ENCODE measurements around the gene CAMTA1. TPM values are rescaled to one million over a fixed set of nuclear protein-coding genes. Genes with fewer than 3 reads are reported as not detected.

CAMTA1 gene
- polyA plus RNA-seq, 1 of the 3 experiments (the other 2 are of a cell fraction): 63.1 TPM

GRCh38 chr1:6880951-6881690, 95.9 kb downstream of the CAMTA1 start:
- peaks cover 0 to 3% of the 10 kb centered on the region in 2 experiments for H3K36me3 ChIP-seq (replicated peaks in 1 of 2; ENCODE audit: control insufficient read depth in 1 of 2, insufficient read depth in 2 of 2, low read length in 1 of 2)
- H3K9ac ChIP-seq: no peak overlapping the region
- no peaks in the 10 kb centered on the region for H3K9me3 ChIP-seq
- H3K27ac ChIP-seq (ENCODE audit: low read depth in 2 of 2, low read length in 1 of 2): no peak overlapping the region
- no peak overlapping the region for H3K4me3 ChIP-seq (ENCODE audit: low read depth in 2 of 2, low read length in 1 of 2)
- H3K79me2 ChIP-seq (ENCODE audit: insufficient read depth): no peaks in the 10 kb centered on the region
- 98% methylated on average over 12 of the region's 12 CpGs for WGBS (ENCODE audit: low lambda C conversion rate)
- DNase-seq: no peak
- H3K4me1 ChIP-seq (ENCODE audit: control insufficient read depth in 1 of 2, insufficient read depth in 2 of 2, low read depth in 1 of 2, low read length in 1 of 2): no peaks in the 10 kb centered on the region; a peak in 1 of 4 replicates
- H3F3A ChIP-seq (replicated peaks; ENCODE audit: insufficient read depth): no peaks in the 10 kb centered on the region
- no peak overlapping the region for H3K4me2 ChIP-seq
- TF ChIP-seq ZBTB33 (IDR thresholded peaks at IDR 0.05; ENCODE audit: borderline replicate concordance, low read depth) (no peak), NFIC (IDR thresholded peaks at IDR 0.05; ENCODE audit: borderline replicate concordance) (no peak), MAX (IDR thresholded peaks at IDR 0.05; ENCODE audit: low read depth) (no peak)
- H3K9me2 ChIP-seq: no peaks in the 10 kb centered on the region
- H2AFZ ChIP-seq (ENCODE audit: low read depth): no peak overlapping the region
- ChIA-PET CTCF (interaction anchor here (0.6 to 1.8 kb wide), 6 partner anchors 8 to 162 kb away, joined by 3 to 9 read pairs (median 3); no protein-coding TSS in a partner anchor), POLR2A (interaction anchor here (0.6 kb wide), 1 partner anchor 19 kb away, joined by 4 read pairs; no protein-coding TSS in a partner anchor)
- no peaks in the 10 kb centered on the region for H3K27me3 ChIP-seq (ENCODE audit: insufficient read depth)
- no peaks in the 10 kb centered on the region for H4K20me1 ChIP-seq (ENCODE audit: insufficient read depth)

- H3K27me3 ChIP-seq (ENCODE audit: insufficient read depth): no peaks in the 10 kb centered on the region
- H3K4me1 ChIP-seq (ENCODE audit: control insufficient read depth in 1 of 2, insufficient read depth in 2 of 2, low read depth in 1 of 2, low read length in 1 of 2): no peaks in the 10 kb centered on the region; a peak in 1 of 4 replicates
- no peaks in the 10 kb centered on the region for H4K20me1 ChIP-seq (ENCODE audit: insufficient read depth)
- 97% methylated on average over 2 of the region's 2 CpGs for WGBS (ENCODE audit: low lambda C conversion rate)
- no peak overlapping the region for H2AFZ ChIP-seq (ENCODE audit: low read depth)
- H3K9me3 ChIP-seq: no peaks in the 10 kb centered on the region
- POLR2A ChIA-PET: no interaction called here
- TF ChIP-seq FOXM1 (IDR thresholded peaks at IDR 0.05; ENCODE audit: low read depth) (no peak), USF1 (IDR thresholded peaks at IDR 0.05; ENCODE audit: borderline replicate concordance, low read depth) (no peak), MXI1 (IDR thresholded peaks at IDR 0.05; ENCODE audit: low read depth, low read length) (no peak), JUND (IDR thresholded peaks at IDR 0.05) (no peak), RCOR1 (IDR thresholded peaks at IDR 0.05; ENCODE audit: low read length) (no peak)
- CTCF ChIA-PET: interaction anchor here (0.6 kb wide), 1 partner anchor 225 kb away, joined by 4 read pairs; no protein-coding TSS in a partner anchor
- H3K4me3 ChIP-seq (ENCODE audit: low read depth in 2 of 2, low read length in 1 of 2): no peak overlapping the region
- no peaks in the 10 kb centered on the region for H3K9me2 ChIP-seq
- H3K36me3 ChIP-seq (replicated peaks in 1 of 2; ENCODE audit: control insufficient read depth in 1 of 2, insufficient read depth in 2 of 2, low read length in 1 of 2): peaks cover 0 to 3% of the 10 kb centered on the region in 2 experiments
- H3K4me2 ChIP-seq: no peak overlapping the region
- H3K9ac ChIP-seq: no peak overlapping the region
- no peak overlapping the region for H3K27ac ChIP-seq (ENCODE audit: low read depth in 2 of 2, low read length in 1 of 2)
- no peaks in the 10 kb centered on the region for H3K79me2 ChIP-seq (ENCODE audit: insufficient read depth)
- H3F3A ChIP-seq (replicated peaks; ENCODE audit: insufficient read depth): peaks cover 1% of the 10 kb centered on the region
- no peak for DNase-seq
These were observed 97.2 kb downstream of the CAMTA1 start for GRCh38 chr1:6882414-6882813.
